Thyroid gland (tissue), 4 donors: Measurements from ENCODE around the gene GCH1. TPM values are rescaled to one million over a fixed set of nuclear protein-coding genes. Genes with fewer than 3 reads are reported as not detected.

ENCODE experiments used
- DNase-seq, 2 donors: peaks; one replicate each; pipeline ENCODE4 v3.0.0-alpha.2; 2019
- H3K27ac ChIP-seq, 3 donors: fragments of 200-600 bp; sonication (generic); 1 replicate in 2 of 3; 2 replicates in 1 of 3; pipeline ENCODE4 v1.5.1; 2016 to 2019; ENCODE audit warnings: mild to moderate bottlenecking in 1 of 3, moderate library complexity in 1 of 3
- H3K27me3 ChIP-seq: fragments of 200-600 bp; sonication (generic); one replicate; pipeline ENCODE4 v1.5.1; 2019
- H3K36me3 ChIP-seq, 2 donors: fragments of 200-600 bp; sonication (generic); one replicate each; pipeline ENCODE4 v1.5.1; 2016 to 2019
- H3K4me1 ChIP-seq, 2 donors: fragments of 200-600 bp; sonication (generic); one replicate each; pipeline ENCODE4 v1.5.1; 2017 to 2019
- H3K4me3 ChIP-seq, 3 donors: fragments of 200-600 bp; sonication (generic); replicated peaks in 1 of 3; 1 replicate in 2 of 3; 2 replicates in 1 of 3; pipeline ENCODE4 v1.5.1; 2016; ENCODE audit warnings: mild to moderate bottlenecking in 1 of 3
- H3K9me3 ChIP-seq: fragments of 200-600 bp; sonication (generic); one replicate; pipeline ENCODE4 v1.5.1; 2017
- CTCF ChIP-seq, 6 experiments: fragments of 200-600 bp in 3 of 6; fragments of 450-650 bp in 3 of 6; sonication (generic) in 3 of 6; IDR thresholded peaks; one replicate each; pipeline ENCODE4 v1.5.1; 2016 to 2019; ENCODE audit warnings: antibody characterized with exemption in 6 of 6, mild to moderate bottlenecking in 2 of 6, inconsistent platforms in 1 of 6, moderate library complexity in 1 of 6
- POLR2A ChIP-seq, 2 donors: fragments of 450-650 bp; IDR thresholded peaks; one replicate each; pipeline ENCODE4 v1.6.1; 2017; ENCODE audit warnings: antibody characterized with exemption in 2 of 2, mild to moderate bottlenecking in 2 of 2, moderate library complexity in 1 of 2
- WGBS, 2 donors: methylation state at CpG; one replicate each; pipeline ENCODE4 v1.1.5; 2017; 5-methylcytosine and 5-hydroxymethylcytosine counted together
- intact Hi-C: fragments of 100-400 bp; cut with DNase I; formaldehyde crosslinking; loops from one replicate; pipeline ENCODE4 v1.15.1; 2023
- total RNA-seq, 4 donors: library from RNA; depleted of rRNA; stranded (reverse); fragments of >200 nt; gene quantifications; one replicate each; pipeline ENCODE4 v1.2.3, GENCODE V29; 2016

Gene GCH1
- total RNA-seq, 4 donors from 2014 or later = 5.2 to 7.8 (median 7.4) TPM

DNA sequence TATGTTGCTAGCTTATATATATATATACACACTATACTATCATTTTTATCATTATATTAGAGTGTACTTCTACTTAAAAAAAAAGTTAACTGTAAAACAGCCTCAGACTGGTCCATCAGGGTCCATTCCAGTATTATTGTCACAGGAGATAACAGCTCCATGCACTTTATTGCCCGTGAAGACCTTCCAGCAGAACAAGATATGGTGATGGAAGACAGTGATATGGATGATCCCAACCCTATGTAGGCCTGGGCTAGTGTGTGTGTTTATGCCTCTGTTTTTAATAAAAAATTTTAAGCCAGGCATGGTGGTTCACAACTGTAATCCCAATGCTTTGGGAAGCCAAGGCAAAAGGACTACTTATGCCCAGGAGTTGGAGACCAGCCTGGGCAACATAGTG lies 86.2 kb downstream of the GCH1 start:
- no peaks in the 10 kb centered on the region for H3K4me1 ChIP-seq
- H3K9me3 ChIP-seq = no peaks in the 10 kb centered on the region
- H3K27me3 ChIP-seq = no peaks in the 10 kb centered on the region
- WGBS, 2 donors = 93 to 95% methylated on average over 1 of the region's 1 CpG
- H3K4me3 ChIP-seq = no peak overlapping the region
- H3K27ac ChIP-seq = no peak overlapping the region
- intact Hi-C loops = no loop called here
- no peak for DNase-seq
- no peaks in the 10 kb centered on the region for H3K36me3 ChIP-seq
- TF ChIP-seq CTCF (IDR thresholded peaks at IDR 0.05) = no peak
- no peak for TF ChIP-seq POLR2A (IDR thresholded peaks at IDR 0.05)

GRCh38 chr14:54815515-54815914 lies 87.1 kb downstream of the GCH1 start:
- 88 to 91% methylated on average over 4 to 6 of the region's 6 CpGs for WGBS, 2 donors

DNA sequence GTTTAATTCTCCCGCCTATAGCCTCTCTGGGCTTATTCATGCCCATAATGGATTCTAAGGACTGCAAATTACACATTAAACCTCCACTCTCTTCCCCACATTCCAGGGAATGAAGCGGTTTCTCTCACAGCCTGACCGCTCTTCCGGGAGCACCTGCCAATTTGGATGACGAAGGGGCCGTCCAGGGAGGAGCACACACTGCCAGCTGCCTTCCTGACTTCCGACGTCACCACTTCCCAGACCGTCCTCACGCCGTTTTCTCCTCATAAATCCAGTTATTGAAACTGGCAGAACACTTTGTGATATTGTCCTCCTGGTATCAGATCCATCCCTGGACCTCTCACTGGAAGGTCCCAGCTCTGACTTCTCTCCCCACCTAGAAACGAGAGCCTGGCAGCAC lies 87.6 kb downstream of the GCH1 start:
- Histone ChIP-seq H3K36me3 (no peaks in the 10 kb centered on the region), H3K9me3 (no peaks in the 10 kb centered on the region), H3K27me3 (no peaks in the 10 kb centered on the region), H3K4me1 (no peaks in the 10 kb centered on the region), H3K4me3 (no peak overlapping the region), H3K27ac (no peak overlapping the region)
- DNase-seq = no peak
- TF ChIP-seq POLR2A (IDR thresholded peaks at IDR 0.05) (no peak), CTCF (IDR thresholded peaks at IDR 0.05) (no peak)
- intact Hi-C loops = no loop called here
- WGBS, 2 donors = 80 to 81% methylated on average over 12 of the region's 12 CpGs

More at GRCh38 chr14:54815515-54815914, 87.1 kb downstream of the GCH1 start:
- no peaks in the 10 kb centered on the region for H3K27me3 ChIP-seq
- no peak for DNase-seq
- no peak overlapping the region for H3K4me3 ChIP-seq
- no peaks in the 10 kb centered on the region for H3K4me1 ChIP-seq
- no peak for TF ChIP-seq CTCF (IDR thresholded peaks at IDR 0.05)
- TF ChIP-seq POLR2A (IDR thresholded peaks at IDR 0.05) = no peak
- no peaks in the 10 kb centered on the region for H3K36me3 ChIP-seq
- intact Hi-C loops = no loop called here
- H3K9me3 ChIP-seq = no peaks in the 10 kb centered on the region
- no peak overlapping the region for H3K27ac ChIP-seq

DNA sequence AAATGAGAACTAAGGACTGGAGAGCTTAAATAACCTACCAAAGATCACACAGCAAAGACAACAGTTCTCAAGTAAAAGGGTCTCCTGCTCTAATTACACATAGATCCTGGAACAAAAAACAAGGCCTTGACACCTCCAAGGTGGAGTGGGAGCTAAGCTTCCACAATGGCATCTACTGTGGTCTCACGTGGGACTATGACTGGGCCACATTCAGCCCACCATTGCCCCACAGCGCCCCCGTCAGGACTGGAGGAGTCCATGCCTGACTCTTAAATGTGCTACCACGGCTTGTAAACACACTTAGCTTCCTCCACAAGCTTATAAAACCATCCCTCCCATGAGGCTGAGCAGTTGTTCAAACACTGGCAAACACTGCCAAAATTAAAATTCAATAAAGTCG lies 88.5 kb downstream of the GCH1 start:
- H3K36me3 ChIP-seq = no peaks in the 10 kb centered on the region
- no peak for DNase-seq
- TF ChIP-seq POLR2A (IDR thresholded peaks at IDR 0.05) = no peak
- no peak for TF ChIP-seq CTCF (IDR thresholded peaks at IDR 0.05)
- H3K27ac ChIP-seq = no peak overlapping the region
- H3K4me1 ChIP-seq = no peaks in the 10 kb centered on the region
- no peaks in the 10 kb centered on the region for H3K9me3 ChIP-seq
- intact Hi-C loops = no loop called here
- no peak overlapping the region for H3K4me3 ChIP-seq
- no peaks in the 10 kb centered on the region for H3K27me3 ChIP-seq
- 61 to 67% methylated on average over 5 of the region's 5 CpGs for WGBS, 2 donors

GRCh38 chr14:54813081-54813480 lies 89.5 kb downstream of the GCH1 start:
- no peak for DNase-seq
- intact Hi-C loops = no loop called here

More at GRCh38 chr14:54813081-54813480, 89.5 kb downstream of the GCH1 start:
- no peaks in the 10 kb centered on the region for H3K4me1 ChIP-seq
- 87 to 92% methylated on average over 2 of the region's 2 CpGs for WGBS, 2 donors
- H3K36me3 ChIP-seq = no peaks in the 10 kb centered on the region
- H3K4me3 ChIP-seq = no peak overlapping the region
- no peaks in the 10 kb centered on the region for H3K9me3 ChIP-seq
- H3K27me3 ChIP-seq = no peaks in the 10 kb centered on the region
- H3K27ac ChIP-seq = no peak overlapping the region
- TF ChIP-seq POLR2A (IDR thresholded peaks at IDR 0.05) = no peak
- TF ChIP-seq CTCF (IDR thresholded peaks at IDR 0.05) = no peak
